GM23338 (cell line): ENCODE data around the gene KRT81. TPM values are rescaled to one million over a fixed set of nuclear protein-coding genes. Genes with fewer than 3 reads are reported as not detected.

Experiments
- ATAC-seq: fragments of 200-7000 bp; cut with Tn5 transposase; 3 replicates; pipeline ENCODE4 v1.9.1; 2020
- DNase-seq: peaks from one replicate; pipeline ENCODE4 v3.0.0-alpha.2; 2015; ENCODE audit warnings: low spot score
- H2AFZ ChIP-seq: fragments of 200-600 bp; sonication (generic); 2 replicates; pipeline ENCODE4 v1.8.0; 2016; ENCODE audit warnings: antibody characterized with exemption, mild to moderate bottlenecking, moderate library complexity
- H3F3A ChIP-seq: fragments of 200-600 bp; sonication (generic); replicated peaks from 2 replicates; pipeline ENCODE4 v1.8.0; 2017; ENCODE audit warnings: antibody characterized with exemption, mixed run types, low read depth
- H3K27ac ChIP-seq: fragments of 200-600 bp; sonication (generic); 2 replicates; pipeline ENCODE4 v1.6.1; 2016; ENCODE audit warnings: low read depth
- H3K27me3 ChIP-seq: fragments of 200-600 bp; sonication (generic); 2 replicates; pipeline ENCODE4 v1.8.0; 2016; ENCODE audit warnings: mild to moderate bottlenecking, mixed run types, moderate library complexity; ENCODE audit not compliant: insufficient read depth
- H3K36me3 ChIP-seq: fragments of 200-600 bp; sonication (generic); 2 replicates; pipeline ENCODE4 v1.8.0; 2016; ENCODE audit warnings: mild to moderate bottlenecking; ENCODE audit not compliant: insufficient read depth
- H3K4me1 ChIP-seq: fragments of 200-600 bp; sonication (generic); 2 replicates; pipeline ENCODE4 v1.8.0; 2016; ENCODE audit warnings: mild to moderate bottlenecking, moderate library complexity; ENCODE audit not compliant: insufficient read depth
- H3K4me2 ChIP-seq: fragments of 200-600 bp; sonication (generic); 2 replicates; pipeline ENCODE4 v1.7.1; 2017; ENCODE audit warnings: mixed run types
- H3K4me3 ChIP-seq: fragments of 200-600 bp; sonication (generic); 2 replicates; pipeline ENCODE4 v1.6.1; 2016; ENCODE audit warnings: mixed run types
- H3K79me2 ChIP-seq: fragments of 200-600 bp; sonication (generic); replicated peaks from 2 replicates; pipeline ENCODE4 v1.8.0; 2017; ENCODE audit warnings: mild to moderate bottlenecking; ENCODE audit not compliant: insufficient read depth
- H3K9me2 ChIP-seq: fragments of 200-600 bp; sonication (generic); 2 replicates; pipeline ENCODE4 v1.8.0; 2017; ENCODE audit not compliant: insufficient read depth
- H4K20me1 ChIP-seq: fragments of 200-600 bp; sonication (generic); replicated peaks from 2 replicates; pipeline ENCODE4 v1.8.0; 2017; ENCODE audit warnings: mild to moderate bottlenecking; ENCODE audit not compliant: insufficient read depth
- H3K27ac Mint-ChIP-seq: 2 replicates; pipeline ENCODE4 v1.8.0; 2020; ENCODE audit warnings: inconsistent platforms, mild to moderate bottlenecking, moderate library complexity, mixed read lengths
- H3K27me3 Mint-ChIP-seq: 3 replicates; pipeline ENCODE4 v1.8.0; 2022; ENCODE audit warnings: low read depth, mild to moderate bottlenecking, moderate library complexity, mixed read lengths, inconsistent platforms; ENCODE audit not compliant: insufficient read depth, poor library complexity
- H3K36me3 Mint-ChIP-seq: 3 replicates; pipeline ENCODE4 v1.8.0; 2021; ENCODE audit warnings: low read depth, mild to moderate bottlenecking, inconsistent platforms, moderate library complexity, mixed read lengths
- H3K4me1 Mint-ChIP-seq: 3 replicates; pipeline ENCODE4 v1.8.0; 2020; ENCODE audit warnings: mild to moderate bottlenecking, inconsistent platforms, mixed read lengths
- H3K4me3 Mint-ChIP-seq: 3 replicates; pipeline ENCODE4 v1.8.0; 2021; ENCODE audit warnings: moderate library complexity, mild to moderate bottlenecking, inconsistent platforms, mixed read lengths
- H3K9me3 Mint-ChIP-seq: 3 replicates; pipeline ENCODE4 v1.8.0; 2020; ENCODE audit warnings: moderate library complexity, mild to moderate bottlenecking, inconsistent platforms, mixed read lengths
- CREB1 ChIP-seq: fragments of 250-450 bp; sonication (Bioruptor Pico); IDR thresholded peaks from 2 replicates; pipeline ENCODE4 v1.5.0; 2020; ENCODE audit warnings: low read depth, mild to moderate bottlenecking, moderate library complexity
- CTCF ChIP-seq, 2 experiments: fragments of 200-600 bp in 1 of 2; sonication (generic) in 1 of 2; conservative IDR thresholded peaks; 2 replicates each; pipeline versions ENCODE4 v1.5.1 to v1.6.1; 2016 to 2017; ENCODE audit warnings: antibody characterized with exemption in 2 of 2, low read depth in 2 of 2, mild to moderate bottlenecking in 2 of 2, moderate library complexity in 1 of 2
- ETS1 ChIP-seq: IDR thresholded peaks from 2 replicates; pipeline ENCODE4 v1.6.1; 2016; ENCODE audit warnings: antibody characterized with exemption
- EZH2 ChIP-seq: fragments of 200-600 bp; sonication (generic); IDR thresholded peaks from one replicate; pipeline ENCODE4 v1.8.0; 2017; ENCODE audit warnings: antibody characterized with exemption, mild to moderate bottlenecking, low read depth; ENCODE audit not compliant: unreplicated experiment
- EZH2phosphoT487 ChIP-seq: fragments of 200-600 bp; sonication (generic); IDR thresholded peaks from one replicate; pipeline ENCODE4 v1.8.1; 2018; ENCODE audit warnings: antibody characterized with exemption; ENCODE audit not compliant: unreplicated experiment
- JUNB ChIP-seq: IDR thresholded peaks from one replicate; pipeline ENCODE4 v1.6.1; 2016; ENCODE audit warnings: antibody characterized with exemption; ENCODE audit not compliant: unreplicated experiment
- NANOG ChIP-seq: IDR thresholded peaks from 2 replicates; pipeline ENCODE4 v1.6.1; 2016; ENCODE audit warnings: antibody characterized with exemption, borderline replicate concordance
- POLR2AphosphoS5 ChIP-seq: IDR thresholded peaks from 2 replicates; pipeline ENCODE4 v1.6.1; 2016; ENCODE audit warnings: antibody characterized with exemption, low read depth
- REST ChIP-seq: IDR thresholded peaks from one replicate; pipeline ENCODE4 v1.6.1; 2018; ENCODE audit warnings: antibody characterized with exemption; ENCODE audit not compliant: unreplicated experiment
- STAT1 ChIP-seq: IDR thresholded peaks from one replicate; pipeline ENCODE4 v1.6.1; 2016; ENCODE audit warnings: antibody characterized with exemption; ENCODE audit not compliant: unreplicated experiment
- ZNF114 ChIP-seq: fragments of 250-450 bp; sonication (Bioruptor Pico); IDR thresholded peaks from 2 replicates; pipeline ENCODE4 v1.5.0; 2020; ENCODE audit warnings: mild to moderate bottlenecking, moderate library complexity
- ZNF331 ChIP-seq: fragments of 250-450 bp; sonication (Bioruptor Pico); IDR thresholded peaks from 2 replicates; pipeline ENCODE4 v1.5.0; 2020; ENCODE audit warnings: low read depth, mild to moderate bottlenecking, moderate library complexity
- ZNF462 ChIP-seq: fragments of 250-450 bp; sonication (Bioruptor Pico); IDR thresholded peaks from 2 replicates; pipeline ENCODE4 v1.5.0; 2020; ENCODE audit warnings: mild to moderate bottlenecking, moderate library complexity
- polyA plus RNA-seq: library from polyadenylated mRNA; unstranded; fragments of >200 nt; fragmentation: Nextera tagmentation; extraction: Ambion mirVana; gene quantifications from 2 replicates; pipeline ENCODE4 v1.2.1, GENCODE V29; 2016
- total RNA-seq: library from RNA; depleted of rRNA; stranded (reverse); fragments of >200 nt; shearing (Covaris generic); gene quantifications from 2 replicates; pipeline ENCODE4 v1.2.3, GENCODE V29; 2014

Gene KRT81
- total and polyA plus RNA-seq, 2 experiments from 2014 or later = not detected

GRCh38 chr12:52252728-52253343 is 38.5 kb downstream of the KRT81 start:
- ATAC-seq (no peak), DNase-seq (no peak)
- Histone ChIP-seq H3K9me2 (no peaks in the 10 kb centered on the region), H3K79me2 (no peaks in the 10 kb centered on the region), H2AFZ (no peak overlapping the region), H3K27ac (no peak overlapping the region), H3K4me3 (no peak overlapping the region), H3K4me1 (no peaks in the 10 kb centered on the region), H3K27me3 (peaks cover 50% of the 10 kb centered on the region), H3F3A (no peaks in the 10 kb centered on the region), H4K20me1 (no peaks in the 10 kb centered on the region; the same call in 1 of the 2 replicates), H3K36me3 (no peaks in the 10 kb centered on the region), H3K4me2 (no peak overlapping the region)
- no peak overlapping the region for H3K27ac Mint-ChIP-seq
- H3K4me3 Mint-ChIP-seq = no peak overlapping the region
- TF ChIP-seq ZNF462 (CRISPR knock-in tag) (no peak), NANOG (no peak), ETS1 (no peak), ZNF331 (CRISPR knock-in tag) (no peak), POLR2AphosphoS5 (no peak), EZH2 (no peak), CREB1 (CRISPR knock-in tag) (no peak), STAT1 (no peak), CTCF (conservative IDR thresholded peaks at IDR 0.05; ENCODE audit: low read depth in 2 of 2) (no peak), ZNF114 (CRISPR knock-in tag) (no peak), REST (no peak), JUNB (no peak), EZH2phosphoT487 (no peak)
- H3K9me3 Mint-ChIP-seq = no peaks in the 10 kb centered on the region; the same call in 2 of the 3 replicates
- peaks cover 54% of the 10 kb centered on the region for H3K27me3 Mint-ChIP-seq
- peaks cover 24% of the 10 kb centered on the region for H3K4me1 Mint-ChIP-seq
- H3K36me3 Mint-ChIP-seq = no peaks in the 10 kb centered on the region
